ENCODE measurements around the gene C1RL.

- TF ChIP-seq CTCF (conservative IDR thresholded peaks at IDR 0.05) (no peak), EZH2 (IDR thresholded peaks at IDR 0.05; ENCODE audit: low read depth) (no peak)
Measured at GRCh38 chr12:7121324-7121723, 12.3 kb upstream of the C1RL start.

Data from PC-9 (cell line).